ENCODE measurements around the gene COPRS.

DNA sequence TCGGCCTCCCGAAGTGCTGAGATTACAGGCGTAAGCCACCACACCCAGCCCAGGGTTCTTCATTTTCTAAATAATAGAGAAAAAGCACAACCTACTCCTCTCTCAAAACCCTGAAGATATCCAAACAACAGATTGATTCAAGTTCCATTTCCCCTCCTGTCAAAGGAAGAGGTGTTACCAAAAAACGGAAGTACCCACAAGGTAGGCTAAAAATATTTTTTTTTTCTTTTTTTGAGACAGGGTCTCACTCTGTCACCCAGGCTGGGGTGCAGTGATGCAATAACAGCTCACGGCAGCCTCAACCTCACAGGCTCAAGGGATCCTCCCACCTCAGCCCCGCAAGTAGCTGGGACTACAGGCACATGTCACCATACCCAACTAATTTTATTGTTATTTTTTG lies 23.5 kb upstream of the COPRS start:
- TF ChIP-seq, protein P1, sequence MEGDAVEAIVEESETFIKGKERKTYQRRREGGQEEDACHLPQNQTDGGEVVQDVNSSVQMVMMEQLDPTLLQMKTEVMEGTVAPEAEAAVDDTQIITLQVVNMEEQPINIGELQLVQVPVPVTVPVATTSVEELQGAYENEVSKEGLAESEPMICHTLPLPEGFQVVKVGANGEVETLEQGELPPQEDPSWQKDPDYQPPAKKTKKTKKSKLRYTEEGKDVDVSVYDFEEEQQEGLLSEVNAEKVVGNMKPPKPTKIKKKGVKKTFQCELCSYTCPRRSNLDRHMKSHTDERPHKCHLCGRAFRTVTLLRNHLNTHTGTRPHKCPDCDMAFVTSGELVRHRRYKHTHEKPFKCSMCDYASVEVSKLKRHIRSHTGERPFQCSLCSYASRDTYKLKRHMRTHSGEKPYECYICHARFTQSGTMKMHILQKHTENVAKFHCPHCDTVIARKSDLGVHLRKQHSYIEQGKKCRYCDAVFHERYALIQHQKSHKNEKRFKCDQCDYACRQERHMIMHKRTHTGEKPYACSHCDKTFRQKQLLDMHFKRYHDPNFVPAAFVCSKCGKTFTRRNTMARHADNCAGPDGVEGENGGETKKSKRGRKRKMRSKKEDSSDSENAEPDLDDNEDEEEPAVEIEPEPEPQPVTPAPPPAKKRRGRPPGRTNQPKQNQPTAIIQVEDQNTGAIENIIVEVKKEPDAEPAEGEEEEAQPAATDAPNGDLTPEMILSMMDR (conservative IDR thresholded peaks at IDR 0.05; ENCODE audit: low read length): no peak
- no peak for TF ChIP-seq EZH2phosphoT487 (IDR thresholded peaks at IDR 0.05; ENCODE audit: borderline replicate concordance)
